Right lobe of liver (tissue), 4 donors: ENCODE data around the gene SLC39A12.

ENCODE experiments used
- CTCF ChIP-seq, 4 donors: fragments of 200-600 bp in 3 of 4; fragments of 450-650 bp in 1 of 4; IDR thresholded peaks; one replicate each; pipeline versions ENCODE4 v1.5.1 to v1.8.0; 2016 to 2022; ENCODE audit warnings: antibody characterized with exemption in 4 of 4, mild to moderate bottlenecking in 2 of 4
- POLR2A ChIP-seq: fragments of 450-650 bp; IDR thresholded peaks from one replicate; pipeline ENCODE4 v1.6.1; 2017; ENCODE audit warnings: antibody characterized with exemption, mild to moderate bottlenecking
- donor health status: DM: no; HTN: no; CAD: no.
- donor health status: DM: no; HTN: no; CAD: no.
- donor health status: DM: no; HTN: yes; CAD: no.

GRCh38 chr10:17912754-17913153 lies 39.0 kb upstream of the SLC39A12 start:
- TF ChIP-seq POLR2A (no peak), CTCF (IDR thresholded peaks at IDR 0.05) (no peak)
